LHCN-M2 (cell line): Measurements from ENCODE around the gene KRTAP19-5. TPM values are rescaled to one million over a fixed set of nuclear protein-coding genes. Genes with fewer than 3 reads are reported as not detected.
"Not testable (repeated sequence)": the region's sequence is repeated elsewhere in the genome, so short reads cannot be mapped to it uniquely, and the experiment has no call there.

Experiments
- DNase-seq: peaks from one replicate; pipeline ENCODE4 v3.0.0-alpha.2; 2012; ENCODE audit warnings: low read depth
- polyA plus RNA-seq: library from polyadenylated mRNA; unstranded; fragments of >200 nt; gene quantifications from one replicate; pipeline ENCODE4 v1.2.1, GENCODE V29; 2012; ENCODE audit warnings: missing spikeins
- total RNA-seq: library from RNA; depleted of rRNA; stranded (reverse); fragments of >200 nt; gene quantifications from 2 replicates; pipeline ENCODE4 v1.2.3, GENCODE V29; 2014; rRNA removed

KRTAP19-5 gene
- not detected in 2 replicates for total RNA-seq
- not detected for polyA plus RNA-seq

DNA sequence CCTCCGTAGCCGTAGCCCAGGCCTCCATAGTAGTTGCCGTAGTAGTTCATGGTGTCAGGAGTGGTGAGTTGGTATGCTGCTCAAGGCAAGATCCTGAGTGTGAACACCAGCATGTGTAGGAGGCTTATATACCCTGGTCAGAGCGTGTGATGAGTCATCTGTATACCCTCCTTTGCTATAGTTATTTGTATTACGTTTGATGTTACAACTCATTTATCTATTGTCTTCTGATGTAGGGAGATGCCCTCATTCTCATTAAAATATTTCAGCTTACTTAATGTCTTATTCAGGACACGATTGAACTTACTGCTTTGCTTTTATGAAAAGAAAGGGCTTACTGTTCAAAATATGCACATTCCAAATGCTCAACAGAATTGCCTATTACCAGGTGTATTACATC, at the start of gene KRTAP19-5:
TSS of gene KRTAP19-5 (minus strand) at position 101 of the 400 bp plus-strand sequence. CDS start at position 50, 51 bp downstream.
- no peak for DNase-seq

DNA sequence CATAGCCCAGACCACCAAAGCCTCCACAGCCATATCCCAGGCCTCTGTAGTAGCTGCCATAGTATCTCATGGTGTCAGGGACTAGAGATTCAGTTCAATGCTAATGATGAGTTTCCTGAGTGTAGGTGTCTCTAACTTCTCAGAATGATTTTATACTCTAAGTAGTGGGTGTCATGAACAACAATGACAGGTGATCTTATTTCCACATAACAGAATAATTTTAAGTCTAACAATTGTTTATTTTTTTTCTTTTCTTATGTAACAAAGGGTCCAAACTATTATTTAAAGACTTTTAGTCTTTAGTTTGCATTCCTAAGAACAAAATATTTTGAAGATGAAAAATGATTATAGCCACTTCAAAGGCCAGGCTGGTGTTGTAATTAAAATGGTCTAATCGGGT, 39.8 kb upstream of the KRTAP19-5 start, which contains the start of gene KRTAP19-6:
TSS of gene KRTAP19-6 (minus strand) at position 101 of the 400 bp plus-strand sequence. CDS start at position 70, 31 bp downstream.
- DNase-seq = no peak

GRCh38 chr21:30518876-30519275, 16.9 kb upstream of the KRTAP19-5 start:
- no peak for DNase-seq

GRCh38 chr21:30515681-30516080, 13.7 kb upstream of the KRTAP19-5 start:
- DNase-seq = no peak

GRCh38 chr21:30505621-30506205, 3.8 kb upstream of the KRTAP19-5 start:
- not testable (repeated sequence) for DNase-seq

- no peak for DNase-seq
Observed at GRCh38 chr21:30497065-30497464, 4.9 kb downstream of the KRTAP19-5 start, which contains the start of gene KRTAP19-4. KRTAP19-4 (minus strand) TSS chr21:30497165; CDS start chr21:30497110, 55 bp downstream.

GRCh38 chr21:30491963-30492428, 9.9 kb downstream of the KRTAP19-5 start, which contains the start of gene KRTAP19-3:
KRTAP19-3 (minus strand) TSS chr21:30492013; CDS start chr21:30491957, 56 bp downstream.
- no peak for DNase-seq

DNA sequence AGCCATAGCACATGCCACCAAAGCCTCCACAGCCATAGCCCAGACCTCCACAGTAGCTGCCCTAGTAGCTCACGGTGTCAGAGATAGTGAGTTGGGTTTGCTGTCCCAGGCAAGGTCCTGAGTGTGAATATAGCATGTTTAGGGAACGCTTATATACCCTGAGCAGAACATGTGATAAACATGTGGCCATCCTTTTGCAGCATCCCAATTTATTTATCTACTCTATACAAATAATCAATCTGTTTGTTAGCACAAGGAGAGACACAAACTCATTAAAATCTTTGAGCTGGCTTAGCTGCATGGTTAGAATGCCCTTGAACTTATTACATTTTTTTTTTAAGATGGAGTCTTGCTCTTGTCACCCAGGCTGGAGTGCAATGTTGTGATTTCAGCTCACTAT, 14.6 kb downstream of the KRTAP19-5 start, which contains the start of gene KRTAP19-2:
TSS of gene KRTAP19-2 (minus strand) at position 101 of the 400 bp plus-strand sequence. CDS start at position 13, 88 bp downstream.
- DNase-seq = no peak

DNA sequence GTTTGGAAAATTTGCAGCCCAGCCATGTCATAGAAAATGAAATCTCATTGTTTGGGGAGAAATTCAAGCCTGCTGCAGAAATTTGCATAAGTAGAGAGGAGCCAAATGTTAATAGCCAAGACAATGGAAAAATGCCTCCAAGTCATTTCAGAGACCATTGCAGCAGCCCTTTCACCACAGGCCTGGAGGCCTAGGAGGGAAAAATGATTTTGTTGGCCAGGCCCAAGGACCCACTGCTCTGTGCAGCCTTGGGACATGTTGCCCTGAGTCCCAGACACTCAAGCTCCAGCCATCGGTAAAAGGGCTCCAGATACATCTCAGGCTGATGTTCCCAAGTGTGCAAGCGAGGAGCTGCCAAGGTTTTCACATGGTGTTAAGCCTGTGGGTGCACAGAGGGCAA, 15.8 kb downstream of the KRTAP19-5 start:
- no peak for DNase-seq

GRCh38 chr21:30482130-30482529, 19.8 kb downstream of the KRTAP19-5 start:
- no peak for DNase-seq

DNA sequence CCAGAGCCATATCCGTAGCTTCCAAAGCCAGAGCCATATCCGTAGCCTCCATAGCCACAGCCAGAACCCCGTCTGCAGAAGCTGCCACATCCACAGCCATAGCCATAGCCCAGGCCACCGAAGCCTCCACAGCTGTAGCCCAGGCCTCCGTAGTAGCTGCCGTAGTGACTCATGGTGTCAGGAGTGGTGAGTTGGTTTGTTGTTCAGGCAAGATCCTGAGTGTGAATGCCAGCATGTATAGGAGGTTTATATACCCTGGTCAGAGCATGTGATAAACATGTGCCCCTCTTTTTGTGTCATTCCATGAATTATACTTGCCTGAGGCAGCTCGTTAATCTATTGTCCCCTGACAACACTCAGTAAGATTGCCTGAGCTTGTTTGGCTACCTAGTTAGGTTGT, 21.8 kb downstream of the KRTAP19-5 start, which contains the start of gene KRTAP19-1:
TSS of gene KRTAP19-1 (minus strand) at position 223 of the 400 bp plus-strand sequence. CDS start at position 173, 50 bp downstream.
- DNase-seq = no peak

GRCh38 chr21:30479259-30479658, 22.7 kb downstream of the KRTAP19-5 start:
- no peak for DNase-seq

DNA sequence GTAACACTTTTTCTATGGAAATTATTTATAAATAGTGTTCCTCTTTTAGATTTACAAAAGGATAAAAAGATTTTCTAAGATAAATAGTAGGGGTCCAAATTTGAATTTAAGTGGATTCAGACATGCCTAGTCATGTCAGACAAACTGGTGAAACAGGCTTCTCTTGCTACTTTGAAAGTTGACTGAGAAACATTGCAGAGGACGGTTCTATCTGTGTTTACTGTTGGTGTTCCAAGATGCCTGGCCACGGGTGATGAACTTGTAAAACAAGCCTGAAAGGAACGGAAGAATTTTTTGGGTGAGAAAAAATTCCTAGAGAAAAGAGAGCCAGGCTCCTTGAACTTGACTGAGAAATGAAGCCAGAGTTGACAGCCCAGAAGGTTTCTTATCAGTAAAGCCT, 23.9 kb downstream of the KRTAP19-5 start:
- DNase-seq = no peak

- no peak for DNase-seq
Observed at GRCh38 chr21:30468900-30469714, 32.8 kb downstream of the KRTAP19-5 start.

DNA sequence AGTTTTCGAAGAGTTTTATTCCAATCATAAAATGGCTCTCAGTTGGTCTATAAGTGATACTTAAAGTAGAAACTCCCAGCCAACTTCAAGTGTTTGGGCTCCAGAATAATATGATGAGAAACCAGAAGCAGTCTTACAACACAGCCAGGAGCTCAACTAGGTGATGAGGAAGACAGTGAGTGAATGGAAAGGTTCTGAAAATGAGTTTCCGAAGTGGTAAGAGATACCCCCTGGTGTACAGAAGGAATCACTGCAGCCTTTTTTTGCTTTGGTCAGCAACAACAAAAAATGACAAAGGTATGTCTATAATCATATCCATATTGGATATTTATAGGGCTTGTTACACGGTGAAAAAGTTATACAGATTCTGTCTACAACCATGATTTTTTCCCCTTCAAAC, 38.2 kb downstream of the KRTAP19-5 start:
- no peak for DNase-seq

Other genes starting within 250 kb of the KRTAP19-5 start
- gene KRTAP24-1, start 219.2 kb downstream of the KRTAP19-5 start, total RNA-seq = not detected in 2 replicates
- not detected in 2 replicates for gene KRTAP25-1, start 212.6 kb downstream of the KRTAP19-5 start, total RNA-seq
- gene KRTAP26-1, start 181.8 kb downstream of the KRTAP19-5 start, total RNA-seq = not detected in 2 replicates
- not detected in 2 replicates for gene KRTAP27-1, start 164.4 kb downstream of the KRTAP19-5 start, total RNA-seq
- gene KRTAP23-1, start 153.5 kb downstream of the KRTAP19-5 start, total RNA-seq = not detected in 2 replicates
- not detected in 2 replicates for gene KRTAP13-2, start 129.9 kb downstream of the KRTAP19-5 start, total RNA-seq
- not detected in 2 replicates for gene KRTAP13-1, start 106.1 kb downstream of the KRTAP19-5 start, total RNA-seq
- gene KRTAP13-3, start 76.2 kb downstream of the KRTAP19-5 start, total RNA-seq = not detected in 2 replicates
- not detected in 2 replicates for gene KRTAP13-4, start 71.9 kb downstream of the KRTAP19-5 start, total RNA-seq
- gene KRTAP15-1, start 61.9 kb downstream of the KRTAP19-5 start, total RNA-seq = not detected in 2 replicates
- not detected in 2 replicates for gene KRTAP19-1, start 21.8 kb downstream of the KRTAP19-5 start, total RNA-seq
- not detected in 2 replicates for gene KRTAP19-2, start 14.7 kb downstream of the KRTAP19-5 start, total RNA-seq
- gene KRTAP19-3, start 10.1 kb downstream of the KRTAP19-5 start, total RNA-seq = not detected in 2 replicates
- gene KRTAP19-4, start 5.0 kb downstream of the KRTAP19-5 start, total RNA-seq = not detected in 2 replicates
- gene KRTAP19-6, start 39.7 kb upstream of the KRTAP19-5 start, total RNA-seq = not detected in 2 replicates
- gene KRTAP19-7, start 59.2 kb upstream of the KRTAP19-5 start, total RNA-seq = not detected in 2 replicates
- not detected in 2 replicates for gene KRTAP22-2, start 88.3 kb upstream of the KRTAP19-5 start, total RNA-seq
- gene KRTAP6-3, start 90.3 kb upstream of the KRTAP19-5 start, total RNA-seq = not detected in 2 replicates
- not detected in 2 replicates for gene KRTAP6-2, start 96.8 kb upstream of the KRTAP19-5 start, total RNA-seq
- gene KRTAP22-1, start 98.9 kb upstream of the KRTAP19-5 start, total RNA-seq = not detected in 2 replicates
- gene KRTAP6-1, start 111.8 kb upstream of the KRTAP19-5 start, total RNA-seq = not detected in 2 replicates
- not detected in 2 replicates for gene KRTAP20-1, start 114.3 kb upstream of the KRTAP19-5 start, total RNA-seq
- gene KRTAP20-4, start 118.5 kb upstream of the KRTAP19-5 start, total RNA-seq = not detected in 2 replicates
- not detected in 2 replicates for gene KRTAP20-2, start 133.1 kb upstream of the KRTAP19-5 start, total RNA-seq
- gene KRTAP20-3, start 140.7 kb upstream of the KRTAP19-5 start, total RNA-seq = not detected in 2 replicates
- gene KRTAP21-3, start 216.6 kb upstream of the KRTAP19-5 start, total RNA-seq = not detected in 2 replicates
- gene KRTAP21-2, start 245.1 kb upstream of the KRTAP19-5 start, total RNA-seq = not detected in 2 replicates